HG03108 (cell line): ENCODE measurements around the gene PRDM15.
"Not testable (repeated sequence)": the region's sequence is repeated elsewhere in the genome, so short reads cannot be mapped to it uniquely, and the experiment has no call there.

ENCODE experiments used
- ATAC-seq: cut with Tn5 transposase; IDR thresholded peaks from one replicate; pipeline ENCODE4 v1.9.1; 2021; ENCODE audit warnings: moderate library complexity; ENCODE audit not compliant: unreplicated experiment

PRDM15 gene

DNA sequence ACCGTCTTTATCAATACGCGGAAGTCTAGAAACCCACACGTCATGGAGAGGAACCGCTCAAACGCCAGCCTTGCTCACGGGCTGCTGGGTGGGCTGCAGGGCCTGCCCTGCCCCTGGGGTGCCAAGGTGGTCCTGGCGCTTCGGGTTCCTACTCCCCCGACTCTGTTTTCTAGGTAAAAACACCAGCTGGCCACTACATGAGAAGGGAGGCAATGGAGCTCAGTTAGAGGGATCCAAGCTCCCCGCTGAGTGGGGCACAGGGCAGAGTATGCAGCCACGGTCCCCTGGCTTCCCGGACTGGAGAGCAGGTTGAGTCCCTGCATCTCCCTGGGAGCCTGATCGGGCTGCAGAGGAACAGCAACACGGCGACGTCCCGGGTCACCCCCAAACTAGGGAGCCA is 71.0 kb downstream of the PRDM15 start:
- ATAC-seq = no peak

DNA sequence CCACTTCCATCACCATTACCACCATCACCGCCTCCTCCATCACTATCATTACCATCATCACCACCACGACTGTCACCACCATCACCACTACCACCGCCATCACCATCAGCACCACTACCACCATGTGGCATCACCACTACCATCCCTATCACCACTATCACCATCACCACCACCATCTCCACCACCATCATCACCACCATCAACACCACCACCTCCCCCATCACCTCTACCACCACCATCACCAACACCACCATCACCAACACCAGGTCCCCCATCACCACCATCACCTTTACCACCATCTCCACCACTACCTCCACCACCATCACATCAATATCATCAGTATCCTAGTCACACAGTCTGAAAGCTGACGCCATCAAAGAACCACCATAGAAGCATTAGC is 72.4 kb downstream of the PRDM15 start:
- ATAC-seq = no peak

DNA sequence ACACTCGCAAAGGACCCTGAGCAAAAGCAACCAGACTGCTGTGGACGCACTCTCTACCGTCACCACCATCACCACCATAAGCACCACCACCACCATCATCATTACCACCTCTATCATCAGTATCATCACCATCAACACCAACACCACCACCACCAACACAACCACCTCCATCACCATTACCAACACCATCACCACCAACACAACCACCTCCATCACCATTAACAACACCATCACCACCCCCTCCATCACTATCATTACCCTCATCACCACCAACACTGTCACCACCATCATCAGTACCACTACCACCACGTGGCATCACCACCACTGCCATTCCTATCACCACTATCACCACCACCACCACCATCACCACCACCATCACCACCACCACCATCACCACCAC is 73.5 kb downstream of the PRDM15 start:
- ATAC-seq = no peak

DNA sequence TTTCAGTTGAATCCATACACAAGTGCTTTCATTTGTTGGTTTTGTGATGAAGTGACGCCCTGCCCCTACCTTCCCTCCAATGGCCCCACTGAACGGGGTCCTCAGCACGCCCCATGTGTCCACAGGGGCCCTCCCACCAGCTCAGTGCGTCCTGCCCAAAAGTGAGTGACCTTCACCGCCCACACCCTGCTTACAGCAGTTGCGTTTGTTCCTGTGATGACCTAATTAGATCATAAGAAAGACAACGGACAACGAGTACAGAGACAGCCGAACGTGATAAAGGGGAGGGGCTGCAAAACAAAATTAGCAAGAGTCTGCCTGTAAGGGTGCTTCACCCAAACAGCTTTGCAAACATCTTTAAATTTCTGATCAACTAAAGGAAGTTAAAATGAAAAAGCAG is 74.1 kb downstream of the PRDM15 start:
- ATAC-seq = no peak

DNA sequence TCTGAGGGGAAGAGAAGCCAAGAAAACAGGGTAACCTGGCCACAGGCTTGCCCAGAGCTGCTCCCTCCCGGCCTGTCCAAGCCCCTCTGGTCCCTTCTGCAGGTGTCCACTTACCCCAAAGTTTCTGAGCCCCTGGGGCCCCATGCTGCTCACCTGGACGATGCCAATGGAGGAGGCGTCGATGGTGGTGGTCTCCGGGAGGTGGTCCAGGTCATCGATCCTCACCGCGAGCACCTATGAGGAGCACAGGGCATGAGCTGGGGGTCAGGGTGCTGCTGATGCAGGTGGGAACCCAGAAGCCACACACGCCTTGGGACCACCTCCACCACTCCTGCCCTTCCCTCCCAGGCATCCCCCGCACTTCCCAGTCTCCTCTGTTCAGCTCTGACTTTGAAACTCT is 74.8 kb downstream of the PRDM15 start:
- ATAC-seq = no peak

DNA sequence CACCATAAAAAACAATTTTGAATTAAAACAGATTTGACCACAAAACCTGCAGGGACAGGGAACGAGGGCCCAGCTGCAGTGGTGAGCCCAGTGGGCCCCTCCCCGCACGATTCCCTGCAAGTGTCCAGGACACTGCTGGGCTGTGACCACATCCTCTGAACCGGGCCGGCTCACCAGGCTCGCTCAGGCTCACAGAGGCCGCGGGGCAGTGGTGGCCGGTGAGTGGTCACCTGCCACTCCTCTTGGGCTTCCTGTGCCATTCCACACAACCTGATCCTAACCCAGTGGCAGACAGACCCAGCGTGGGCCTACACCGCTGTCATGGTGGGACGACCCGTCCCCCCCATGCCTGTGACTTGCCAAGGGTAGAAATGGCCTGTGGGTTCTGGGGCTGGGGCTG is 75.8 kb downstream of the PRDM15 start:
- no peak for ATAC-seq

- ATAC-seq = no peak
These were observed 76.5 kb downstream of the PRDM15 start for GRCh38 chr21:41802684-41803083.

GRCh38 chr21:41802198-41802584 is 77.0 kb downstream of the PRDM15 start:
- ATAC-seq = no peak

GRCh38 chr21:41801321-41802197 is 77.6 kb downstream of the PRDM15 start:
- ATAC-seq = no peak

GRCh38 chr21:41800425-41801320 is 78.5 kb downstream of the PRDM15 start:
- ATAC-seq = no peak

DNA sequence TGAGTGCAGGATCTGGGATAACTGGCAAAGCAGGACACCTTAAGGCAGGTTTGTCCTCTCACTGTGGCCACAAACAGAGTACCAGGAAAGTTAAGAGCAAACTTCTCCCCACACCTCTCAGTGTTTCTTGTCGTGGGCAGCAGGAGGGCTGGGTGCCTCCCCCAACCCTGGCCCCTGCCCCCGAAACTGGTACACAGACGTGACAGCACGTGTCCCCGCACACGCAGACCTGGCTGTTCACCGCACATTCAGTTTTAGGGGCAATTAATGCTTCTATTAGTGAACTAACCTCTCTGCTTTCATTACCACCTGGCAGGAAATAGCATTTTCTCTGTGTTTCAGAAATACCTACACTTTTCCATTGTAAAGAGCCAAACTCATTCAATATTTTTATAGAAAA is 79.4 kb downstream of the PRDM15 start:
- ATAC-seq = no peak

DNA sequence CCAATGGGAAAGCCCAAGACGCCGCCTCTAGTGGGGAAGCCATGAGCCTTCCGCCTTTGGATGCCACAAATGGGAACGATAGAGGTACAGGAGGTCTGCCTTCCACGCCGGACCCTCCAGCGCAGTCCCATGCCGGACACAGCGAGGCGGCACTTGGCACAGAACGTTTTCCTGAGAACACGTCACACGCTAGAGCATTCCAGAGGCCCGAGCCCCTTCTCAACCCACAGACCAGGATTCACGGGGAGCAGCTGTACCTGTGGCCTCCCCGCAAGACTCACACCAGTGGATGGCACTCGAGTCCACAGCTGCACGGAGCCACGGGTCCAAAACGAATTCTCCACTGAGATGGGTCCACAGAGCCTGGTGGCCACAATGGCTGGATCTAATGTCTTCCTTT is 80.8 kb downstream of the PRDM15 start:
- ATAC-seq = no peak

GRCh38 chr21:41796476-41797080 is 82.6 kb downstream of the PRDM15 start:
- ATAC-seq = no peak

GRCh38 chr21:41795726-41796125 is 83.4 kb downstream of the PRDM15 start:
- no peak for ATAC-seq

DNA sequence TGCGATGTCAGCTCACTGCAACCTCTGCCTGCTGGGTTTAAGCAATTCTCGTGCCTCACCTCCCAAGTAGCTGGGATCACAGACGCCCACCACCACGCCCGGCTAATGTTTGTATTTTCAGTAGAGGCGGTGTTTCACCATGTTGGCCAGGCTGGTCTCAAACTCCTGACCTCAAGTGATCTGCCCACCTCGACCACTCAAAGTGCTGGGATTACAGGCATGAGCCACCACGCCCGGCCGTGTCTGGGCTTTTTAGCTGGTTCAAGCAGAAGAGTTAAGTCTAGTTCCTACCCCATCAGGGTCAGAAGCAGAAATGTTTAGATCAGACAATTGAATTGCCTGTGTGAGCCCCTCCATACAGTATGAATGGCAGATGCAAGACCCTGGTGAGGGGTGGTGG is 84.5 kb downstream of the PRDM15 start:
- ATAC-seq = no peak

GRCh38 chr21:41792711-41793110 is 86.4 kb downstream of the PRDM15 start:
- no peak for ATAC-seq

DNA sequence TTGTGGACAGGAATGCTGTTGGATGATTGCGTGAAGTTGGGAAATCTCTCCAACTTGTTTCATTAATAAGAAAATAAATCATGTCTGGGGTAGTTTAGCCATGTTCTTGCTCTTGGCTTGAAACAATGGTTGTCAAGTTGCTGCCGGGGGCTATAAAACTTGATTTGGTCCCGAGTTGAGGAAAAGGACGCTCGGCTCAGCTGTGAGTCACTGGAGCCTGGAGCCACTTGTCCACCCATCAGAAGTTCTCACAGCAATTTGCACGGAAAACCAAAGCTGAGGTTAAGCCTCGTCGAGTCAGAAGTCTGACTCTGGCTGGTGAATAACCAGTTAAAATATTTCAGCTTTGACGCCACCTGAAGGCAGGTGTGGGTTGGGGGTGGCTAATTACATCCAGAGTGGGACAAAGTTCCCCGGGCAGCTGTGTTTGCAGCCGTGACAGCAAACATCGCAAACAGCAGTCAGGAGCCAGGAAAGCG is 92.6 kb downstream of the PRDM15 start:
- no peak for ATAC-seq

DNA sequence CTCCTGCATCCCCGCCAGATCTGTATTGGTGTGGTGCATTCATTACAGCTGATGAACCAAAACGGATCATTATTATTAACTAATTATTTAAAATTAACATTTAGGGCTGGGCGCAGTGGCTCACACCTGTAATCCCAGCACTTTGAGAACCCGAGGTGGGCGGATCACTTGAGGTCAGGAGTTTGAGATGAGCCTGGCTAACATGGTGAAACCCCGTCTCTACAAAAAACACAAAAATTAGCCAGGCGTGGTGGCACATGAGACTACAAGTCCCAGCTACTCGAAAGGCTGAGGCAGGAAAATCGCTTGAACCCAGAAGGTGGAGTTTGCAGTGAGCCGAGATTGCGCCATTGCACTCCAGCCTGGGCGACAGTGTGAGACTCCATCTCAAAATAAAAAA is 93.9 kb downstream of the PRDM15 start:
- ATAC-seq = not testable (repeated sequence)

DNA sequence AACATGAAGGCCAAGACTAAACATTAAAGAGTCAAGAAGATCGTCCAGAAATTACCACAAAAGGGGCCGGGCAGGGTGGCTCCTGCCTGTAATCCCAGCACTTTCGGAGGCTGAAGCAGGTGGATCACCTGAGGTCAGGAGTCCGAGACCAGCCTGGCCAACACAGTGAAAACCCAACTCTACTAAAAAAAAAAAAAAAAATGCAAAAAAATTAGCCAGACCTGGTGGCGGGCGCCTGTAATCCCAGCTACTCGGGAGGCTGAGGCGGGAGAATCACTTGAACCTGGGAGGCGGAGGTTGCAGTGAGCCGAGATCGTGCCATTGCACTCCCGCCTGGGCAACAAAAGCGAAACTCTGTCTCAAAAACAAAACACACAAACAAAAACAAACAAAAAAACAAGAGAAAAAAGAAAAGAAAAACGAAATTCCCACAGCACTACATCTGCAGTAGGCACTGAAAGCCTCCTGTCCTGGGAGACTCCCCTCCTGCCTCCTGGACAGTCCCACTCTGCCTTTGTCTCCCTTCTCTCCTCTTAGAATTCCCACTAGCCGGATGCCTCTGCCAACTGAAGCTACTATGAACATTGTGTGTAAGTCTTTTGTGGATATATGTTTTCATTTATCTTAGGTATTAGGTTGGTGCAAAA is 94.6 kb downstream of the PRDM15 start:
- ATAC-seq = no peak

GRCh38 chr21:41783476-41784180 is 95.5 kb downstream of the PRDM15 start:
- ATAC-seq = no peak
